Measurements from ENCODE around the gene DNAJC17. TPM values are rescaled to one million over a fixed set of nuclear protein-coding genes. Genes with fewer than 3 reads are reported as not detected.

DNAJC17 gene
- total RNA-seq, 6 experiments from 2014 or later, result 25.9 to 39.9 (median 29.6) TPM

GRCh38 chr15:40755812-40756208 is 51.5 kb downstream of the DNAJC17 start:
- Mint-ChIP-seq H3K9me3 (no peaks in the 10 kb centered on the region), H3K36me3 (ENCODE audit: low read depth) (peaks cover 4% of the 10 kb centered on the region; the same call in 1 of the 2 replicates), H3K27ac (peak overlapping the region; percentile 96), H3K4me3 (peak overlapping the region; percentile 93), H3K4me1 (ENCODE audit: low read depth) (peaks cover 29% of the 10 kb centered on the region), H3K27me3 (ENCODE audit: insufficient read depth) (peaks cover 4% of the 10 kb centered on the region; the same call in 1 of the 2 replicates)
- DNase-seq, result no peak
- no peak for TF ChIP-seq CTCF (IDR thresholded peaks at IDR 0.05)

- 0 out of 2 replicates have a peak, but pooled peaks cover 2% of the 10 kb centered on the region for H3K27me3 Mint-ChIP-seq (ENCODE audit: insufficient read depth)
- no peaks in the 10 kb centered on the region for H3K9me3 Mint-ChIP-seq
- peak within 1 kb of the TSS; percentile 93 for H3K4me3 Mint-ChIP-seq
- peak within 1 kb of the TSS; percentile 96 for H3K27ac Mint-ChIP-seq
- H3K36me3 Mint-ChIP-seq (ENCODE audit: low read depth), result peaks cover 4% of the 10 kb centered on the region; the same call in 1 of the 2 replicates
- TF ChIP-seq CTCF (IDR thresholded peaks at IDR 0.05), result peak; percentile 32; the same call in 1 of the 2 replicates
- DNase-seq, result peak; percentile 74
- peaks cover 29% of the 10 kb centered on the region for H3K4me1 Mint-ChIP-seq (ENCODE audit: low read depth)
Measured at GRCh38 chr15:40754883-40755811, 52.1 kb downstream of the DNAJC17 start, which contains the start of gene RMDN3. Gene RMDN3, minus strand, starts transcription at chr15:40755254. Its CDS starts 471 bp downstream, at chr15:40754783.

DNA sequence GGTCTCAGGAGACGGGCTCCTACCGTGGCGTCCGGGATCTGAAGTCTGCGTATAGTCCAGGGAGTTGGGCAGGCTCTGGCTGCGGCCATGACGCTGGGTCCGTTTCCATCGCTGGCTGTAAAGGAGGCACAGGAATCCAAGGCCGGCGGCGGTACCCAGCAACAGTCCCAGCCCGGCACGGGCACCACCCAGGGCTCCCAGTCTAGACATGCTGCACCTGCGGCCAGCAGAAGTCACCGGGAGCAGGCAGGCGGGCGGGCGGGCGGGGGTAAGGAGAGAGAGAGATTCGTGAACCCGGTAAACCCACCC is 52.7 kb downstream of the DNAJC17 start:
- TF ChIP-seq CTCF (IDR thresholded peaks at IDR 0.05), result no peak
- H3K9me3 Mint-ChIP-seq, result no peaks in the 10 kb centered on the region
- H3K36me3 Mint-ChIP-seq (ENCODE audit: low read depth), result peaks cover 4% of the 10 kb centered on the region; the same call in 1 of the 2 replicates
- H3K4me3 Mint-ChIP-seq, result peak overlapping the region; percentile 93
- H3K27me3 Mint-ChIP-seq (ENCODE audit: insufficient read depth), result 0 out of 2 replicates have a peak, but pooled peaks cover 2% of the 10 kb centered on the region
- peak overlapping the region; percentile 61 for H3K27ac Mint-ChIP-seq
- no peak for DNase-seq
- H3K4me1 Mint-ChIP-seq (ENCODE audit: low read depth), result peaks cover 29% of the 10 kb centered on the region

GRCh38 chr15:40751745-40752144 is 55.5 kb downstream of the DNAJC17 start:
- TF ChIP-seq CTCF (IDR thresholded peaks at IDR 0.05), result no peak
- Mint-ChIP-seq H3K36me3 (ENCODE audit: low read depth) (peaks cover 4% of the 10 kb centered on the region; the same call in 1 of the 2 replicates), H3K4me3 (no peak overlapping the region), H3K4me1 (ENCODE audit: low read depth) (peaks cover 35% of the 10 kb centered on the region), H3K27me3 (ENCODE audit: insufficient read depth) (peaks cover 3% of the 10 kb centered on the region; the same call in 1 of the 2 replicates), H3K27ac (no peak overlapping the region), H3K9me3 (no peaks in the 10 kb centered on the region)
- no peak for DNase-seq

DNA sequence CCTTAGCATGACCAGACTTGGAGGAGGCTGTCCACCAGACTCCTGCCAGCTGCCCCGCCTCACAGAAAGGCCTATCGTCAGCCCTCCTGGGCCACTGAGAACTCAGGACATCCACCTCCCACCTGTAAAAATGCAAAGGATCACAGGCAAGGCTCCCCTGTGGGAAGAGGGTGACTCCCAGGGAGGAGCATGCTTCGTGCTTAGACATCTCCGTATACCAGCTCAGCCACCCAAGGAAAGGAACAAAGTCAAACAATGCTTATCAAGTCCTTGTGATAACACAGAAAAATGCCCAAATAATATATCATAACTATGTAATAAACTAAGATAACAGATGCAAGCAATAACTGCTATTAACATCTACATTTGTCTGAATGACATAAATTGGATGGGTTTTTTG is 56.4 kb downstream of the DNAJC17 start:
- H3K27me3 Mint-ChIP-seq (ENCODE audit: insufficient read depth), result peaks cover 3% of the 10 kb centered on the region; the same call in 1 of the 2 replicates
- no peak for TF ChIP-seq CTCF (IDR thresholded peaks at IDR 0.05)
- H3K4me1 Mint-ChIP-seq (ENCODE audit: low read depth), result peaks cover 36% of the 10 kb centered on the region
- H3K4me3 Mint-ChIP-seq, result no peak overlapping the region
- no peak for DNase-seq
- H3K27ac Mint-ChIP-seq, result no peak overlapping the region
- H3K9me3 Mint-ChIP-seq, result no peaks in the 10 kb centered on the region
- H3K36me3 Mint-ChIP-seq (ENCODE audit: low read depth), result peaks cover 4% of the 10 kb centered on the region; the same call in 1 of the 2 replicates
